Activated T-cell treated with anti-CD3 and anti-CD28 coated beads for 48 hours (primary cell): Measurements from ENCODE around the gene TMEM44.

Experiments used
- DNase-seq: peaks from one replicate; pipeline ENCODE4 v3.0.0-alpha.2; 2020; ENCODE audit warnings: low read depth

The TMEM44 gene, protein sequence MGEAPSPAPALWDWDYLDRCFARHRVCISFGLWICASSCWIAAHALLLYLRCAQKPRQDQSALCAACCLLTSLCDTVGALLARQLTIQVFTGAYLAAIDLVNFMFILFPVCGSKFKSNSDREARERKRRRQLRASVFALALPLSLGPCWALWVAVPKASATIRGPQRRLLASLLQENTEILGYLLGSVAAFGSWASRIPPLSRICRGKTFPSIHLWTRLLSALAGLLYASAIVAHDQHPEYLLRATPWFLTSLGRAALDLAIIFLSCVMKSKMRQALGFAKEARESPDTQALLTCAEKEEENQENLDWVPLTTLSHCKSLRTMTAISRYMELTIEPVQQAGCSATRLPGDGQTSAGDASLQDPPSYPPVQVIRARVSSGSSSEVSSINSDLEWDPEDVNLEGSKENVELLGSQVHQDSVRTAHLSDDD

DNA sequence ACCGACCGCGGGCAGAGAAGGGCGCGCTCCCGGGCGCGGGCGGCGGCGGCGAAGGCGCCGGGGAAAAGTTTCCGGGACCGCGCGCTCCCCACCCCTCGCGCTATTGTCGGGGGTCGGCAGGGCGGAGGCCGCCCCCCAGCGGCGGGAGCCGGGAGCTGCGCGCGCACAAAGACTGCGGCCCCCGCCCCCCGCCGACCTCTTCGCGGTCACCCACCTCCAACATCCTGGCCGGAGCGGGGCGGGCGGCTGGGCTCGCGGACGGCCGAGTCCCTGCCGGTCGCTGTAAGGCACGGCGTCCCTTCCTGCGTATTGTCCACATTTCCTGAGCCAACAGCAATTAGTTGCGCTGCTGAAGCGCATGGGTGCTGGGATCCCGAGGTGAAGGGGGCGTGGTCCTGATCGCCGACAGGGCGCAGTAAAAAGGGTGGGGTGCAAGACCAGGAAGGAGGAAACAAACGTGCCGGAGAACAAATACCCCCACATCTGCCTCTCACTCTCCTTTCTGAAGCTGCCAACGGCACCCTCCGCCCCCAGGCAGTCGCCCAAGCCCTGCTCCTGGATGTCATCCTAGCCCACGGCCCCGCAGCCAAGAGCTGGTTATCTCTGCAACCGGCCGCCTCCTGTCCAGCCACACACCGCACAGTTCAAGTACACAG is at the start of gene TMEM44:
Gene TMEM44 (minus strand): TSS at position 71 of the 656 bp plus-strand sequence. CDS start 204 bp downstream, outside the sequence.
- peak; percentile 63 for DNase-seq

DNA sequence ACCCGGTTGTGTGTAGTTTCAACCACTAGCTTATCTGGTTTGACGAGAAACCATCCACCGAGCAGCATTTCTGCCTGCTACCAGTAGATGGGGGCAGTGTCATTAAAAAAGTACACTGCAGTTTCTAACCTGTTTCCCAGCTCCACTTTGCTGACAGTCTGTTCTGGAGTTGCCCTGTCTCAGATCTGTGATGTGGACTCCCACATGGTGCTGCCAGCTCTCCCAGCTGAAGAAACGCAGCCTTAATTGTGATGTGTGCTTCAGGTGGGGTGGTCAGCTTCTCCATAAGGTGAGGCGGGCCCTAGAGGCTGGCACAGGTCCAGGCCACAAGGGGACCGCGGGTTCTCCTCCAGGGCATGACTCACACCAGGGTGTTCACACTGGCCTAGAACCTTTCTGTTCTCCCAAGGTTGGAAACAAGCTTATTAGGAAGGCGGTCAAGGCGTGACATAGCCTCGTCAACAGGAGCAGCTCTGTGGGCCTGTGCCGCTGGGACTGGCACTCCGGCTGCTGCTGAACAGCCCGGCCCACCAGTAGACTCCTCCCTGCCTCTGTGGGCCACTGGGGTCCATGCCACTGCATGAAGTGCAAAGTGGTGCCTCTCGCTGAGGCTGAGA is 49.6 kb upstream of the TMEM44 start:
- peak; percentile 59 for DNase-seq

GRCh38 chr3:194682189-194682693 is 49.0 kb upstream of the TMEM44 start:
- no peak for DNase-seq

GRCh38 chr3:194680888-194681615 is 47.8 kb upstream of the TMEM44 start:
- no peak for DNase-seq

DNA sequence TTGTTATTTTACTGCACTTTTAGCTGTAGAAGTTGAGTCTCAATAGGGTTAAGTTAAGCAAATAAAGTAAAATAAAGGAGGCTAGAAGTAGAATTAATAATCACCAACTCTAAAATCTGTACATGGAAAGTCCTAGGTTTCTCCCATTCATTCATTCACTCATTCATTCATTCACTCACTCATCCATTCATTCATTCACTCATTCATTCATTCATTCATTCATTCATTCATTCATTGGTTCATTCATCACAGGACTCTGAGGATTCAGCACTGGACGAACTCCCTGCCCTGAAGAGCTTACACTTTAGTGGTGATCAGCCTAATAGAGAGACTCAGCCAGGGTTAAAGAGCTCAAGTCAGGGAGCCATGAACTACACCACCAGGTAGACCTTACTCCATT is 43.3 kb upstream of the TMEM44 start:
- DNase-seq: no peak

DNA sequence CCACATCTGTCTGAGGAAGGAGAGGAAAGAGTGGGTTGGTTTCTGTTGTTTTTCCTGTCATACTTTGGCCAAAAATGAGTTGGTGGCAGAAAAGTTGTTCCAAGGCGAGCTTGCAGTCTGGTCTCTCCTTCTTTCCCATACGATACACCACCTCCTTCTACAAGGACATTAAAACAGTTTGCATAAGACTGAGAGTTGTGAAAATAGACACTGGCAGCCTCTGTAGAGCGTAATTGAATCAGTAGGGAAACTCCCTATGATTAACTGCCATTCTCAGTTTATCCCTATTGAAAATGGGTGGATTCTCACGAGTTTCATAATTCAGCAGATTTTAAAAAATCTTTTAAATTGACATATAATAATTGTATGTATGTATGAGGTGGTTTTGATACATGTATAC is 42.5 kb upstream of the TMEM44 start:
- DNase-seq: no peak

GRCh38 chr3:194675081-194675640 is 41.9 kb upstream of the TMEM44 start:
- DNase-seq: peak; percentile 69

DNA sequence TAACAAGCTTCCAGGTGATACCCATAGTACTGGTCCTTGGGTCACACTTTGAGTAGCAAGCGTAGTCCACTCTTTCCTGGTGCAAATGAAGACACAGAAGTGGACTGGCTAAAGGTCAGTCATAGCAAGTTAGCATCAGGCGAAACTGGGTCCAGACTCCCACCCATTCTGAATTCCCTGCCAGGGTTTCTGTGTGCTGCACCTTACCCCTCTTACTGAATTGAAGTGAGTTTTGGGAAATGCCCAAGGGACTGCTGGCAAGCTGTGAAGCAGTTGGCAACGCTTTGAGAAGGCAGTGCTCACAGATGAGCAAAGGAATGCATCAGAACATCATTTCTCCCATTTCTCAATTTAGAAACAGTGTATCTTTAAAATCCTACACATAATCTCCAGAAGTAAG is 40.5 kb upstream of the TMEM44 start:
- no peak for DNase-seq

GRCh38 chr3:194672876-194673275 is 39.7 kb upstream of the TMEM44 start:
- DNase-seq: no peak

DNA sequence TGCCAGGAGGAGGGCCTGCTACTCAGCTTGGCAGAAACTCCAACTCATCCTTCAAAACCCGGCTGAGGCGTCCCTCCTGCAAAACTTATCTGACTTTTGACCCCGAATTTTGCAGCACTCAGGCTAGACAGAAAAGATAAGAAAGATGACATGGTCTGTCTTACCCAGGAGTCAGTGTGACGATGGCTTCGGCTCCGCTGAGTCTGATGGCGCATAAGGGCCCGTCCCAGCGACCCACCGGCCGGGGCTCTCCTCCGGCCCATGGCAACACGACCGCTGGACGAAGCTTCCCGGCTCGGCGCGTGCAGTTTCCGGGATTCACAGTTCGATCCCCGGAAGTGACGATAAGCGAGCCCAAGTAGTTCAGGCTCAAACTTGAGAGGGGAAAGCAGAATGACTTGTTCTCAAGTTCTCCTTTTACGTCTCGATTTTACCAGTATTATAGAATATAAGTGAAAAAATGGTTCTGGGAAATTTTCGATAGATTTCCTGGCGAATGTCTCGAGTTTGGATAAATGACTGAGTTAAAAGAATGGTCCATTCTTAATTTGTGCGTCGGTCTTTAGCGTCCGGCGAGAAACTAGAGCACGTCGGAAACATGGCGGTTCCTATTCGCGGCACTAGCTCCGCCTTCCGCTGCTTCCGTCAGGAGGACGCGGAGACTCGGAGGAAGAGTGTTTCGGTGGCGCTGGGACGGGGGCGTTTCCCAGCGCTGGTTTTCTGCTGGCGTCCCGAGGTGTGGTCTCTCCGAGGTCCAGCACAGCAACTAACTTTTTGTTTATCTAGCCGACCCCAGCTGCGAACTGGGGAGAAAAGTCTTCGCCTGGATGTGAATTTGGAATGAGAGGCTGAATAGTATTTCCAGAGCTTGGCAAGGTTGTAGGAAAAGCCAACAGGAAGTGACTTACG is 38.9 kb upstream of the TMEM44 start, which contains the start of gene LSG1:
Gene LSG1 (minus strand): TSS at position 292 of the 909 bp plus-strand sequence. CDS start 29 bp downstream, at position 263.
- peak; percentile 83 for DNase-seq

GRCh38 chr3:194671511-194671899 is 38.3 kb upstream of the TMEM44 start:
- DNase-seq: no peak

DNA sequence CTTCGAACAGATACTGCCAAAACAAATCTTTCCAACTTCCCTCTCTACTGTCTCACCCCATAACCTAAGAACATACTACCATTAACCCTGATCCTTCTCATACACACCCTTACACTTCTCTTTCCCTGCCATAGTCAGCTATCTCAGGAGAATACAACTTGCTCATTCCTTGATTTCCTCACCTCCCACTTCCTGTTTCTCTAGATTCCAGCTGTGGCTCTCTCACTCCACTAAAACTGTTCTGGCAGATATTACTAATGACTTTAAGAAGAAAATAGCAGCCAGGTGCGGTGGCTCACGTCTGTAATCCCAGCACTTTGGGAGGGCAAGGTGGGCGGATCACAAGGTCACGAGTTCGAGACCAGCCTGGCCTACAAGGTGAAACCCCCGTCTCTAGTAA is 34.1 kb upstream of the TMEM44 start:
- no peak for DNase-seq

DNA sequence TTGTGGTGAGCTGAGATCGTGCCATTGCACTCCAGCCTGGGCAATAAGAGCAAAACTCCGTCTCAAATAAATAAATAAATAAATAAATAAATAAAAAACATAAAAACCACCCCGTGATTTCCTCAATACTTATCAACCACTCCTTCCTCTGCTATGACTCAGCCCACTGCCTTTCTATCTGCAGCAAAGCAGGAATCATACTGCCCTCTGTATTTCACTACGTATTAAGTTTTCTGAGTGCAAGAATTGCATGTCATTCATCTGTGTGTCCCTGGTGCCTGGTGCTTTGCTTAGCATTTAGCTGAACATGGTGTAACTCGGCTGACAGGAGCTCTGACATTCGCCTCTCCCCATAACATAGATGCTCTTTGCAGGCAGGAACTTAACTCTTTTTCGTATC is 31.6 kb upstream of the TMEM44 start:
- no peak for DNase-seq

- no peak for DNase-seq
Measured at GRCh38 chr3:194661946-194662345, 28.7 kb upstream of the TMEM44 start.

DNA sequence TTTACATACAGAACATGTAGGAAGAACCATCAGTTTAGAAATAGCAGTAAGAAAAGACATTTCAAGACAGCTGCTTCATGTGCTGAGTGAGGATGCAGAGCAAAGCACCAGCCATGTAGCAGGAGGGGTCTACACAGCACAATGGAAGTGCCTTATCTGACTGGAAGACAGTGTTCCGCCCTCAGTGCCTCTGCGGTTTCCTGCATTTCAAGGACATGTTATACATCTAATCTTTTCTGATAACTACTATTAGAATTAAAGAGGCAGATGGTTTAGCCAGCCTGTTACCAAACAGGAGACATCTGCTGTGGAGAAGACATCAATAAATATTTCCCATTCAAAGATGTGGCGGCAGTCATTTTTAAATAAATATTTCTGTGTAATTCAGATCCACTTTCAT is 28.2 kb upstream of the TMEM44 start:
- no peak for DNase-seq

GRCh38 chr3:194659778-194660177 is 26.6 kb upstream of the TMEM44 start:
- no peak for DNase-seq

- DNase-seq: no peak
Measured at GRCh38 chr3:194658477-194659242, 25.4 kb upstream of the TMEM44 start.

- no peak for DNase-seq
Measured at GRCh38 chr3:194657439-194657838, 24.2 kb upstream of the TMEM44 start.

DNA sequence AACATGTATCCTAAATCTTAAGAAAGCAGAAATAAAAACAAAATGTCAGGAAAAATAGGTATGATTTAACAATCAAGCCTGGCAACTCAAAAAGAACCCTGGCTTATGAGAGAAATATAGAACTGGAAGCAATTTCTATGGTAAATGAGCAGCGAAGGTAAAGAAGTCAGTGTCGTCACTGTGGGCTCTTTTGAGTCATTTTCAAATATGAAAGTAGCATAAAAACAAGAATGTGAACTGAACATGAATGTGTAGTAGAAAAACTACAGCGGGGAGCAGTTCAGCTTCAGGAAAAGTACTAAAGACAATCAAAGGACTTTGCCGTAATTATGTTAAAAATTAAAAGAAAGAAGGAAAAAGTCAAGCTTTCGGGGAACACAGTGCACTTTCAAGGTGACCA is 21.2 kb upstream of the TMEM44 start:
- DNase-seq: no peak

DNA sequence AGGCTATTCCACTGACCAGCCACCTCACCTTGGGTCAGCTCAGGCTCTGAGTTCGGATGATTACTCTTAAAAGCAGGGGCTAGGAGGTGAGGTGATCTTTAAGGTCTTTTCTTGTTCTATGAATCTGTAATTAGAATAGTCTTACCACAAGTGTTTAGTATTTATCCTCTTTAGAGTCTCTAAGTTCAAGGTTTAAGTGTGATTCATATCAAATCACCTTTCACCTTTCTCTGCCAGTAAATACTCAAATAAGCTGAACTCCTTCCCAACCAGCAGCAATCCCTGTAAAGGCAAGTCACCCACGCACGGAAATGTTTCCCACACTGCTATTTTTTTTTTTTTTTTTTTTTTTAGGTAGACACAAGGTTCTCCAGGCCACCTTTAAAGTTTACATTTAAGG is 14.5 kb upstream of the TMEM44 start:
- DNase-seq: no peak
